HG03442 (cell line): Measurements from ENCODE around the gene WNT3.
"Not testable (repeated sequence)": the region's sequence is repeated elsewhere in the genome, so short reads cannot be mapped to it uniquely, and the experiment has no call there.

Experiments used
- ATAC-seq: cut with Tn5 transposase; IDR thresholded peaks from one replicate; pipeline ENCODE4 v1.9.1; 2021; ENCODE audit warnings: mild to moderate bottlenecking, moderate library complexity; ENCODE audit not compliant: unreplicated experiment

WNT3 gene

GRCh38 chr17:46815474-46816353 lies 2.8 kb downstream of the WNT3 start:
- no peak for ATAC-seq

GRCh38 chr17:46814446-46814845 lies 4.0 kb downstream of the WNT3 start:
- ATAC-seq, result no peak

GRCh38 chr17:46813920-46814319 lies 4.6 kb downstream of the WNT3 start:
- no peak for ATAC-seq

GRCh38 chr17:46812624-46813318 lies 5.7 kb downstream of the WNT3 start:
- no peak for ATAC-seq

GRCh38 chr17:46811978-46812583 lies 6.4 kb downstream of the WNT3 start:
- ATAC-seq, result no peak

GRCh38 chr17:46810837-46811236 lies 7.7 kb downstream of the WNT3 start:
- no peak for ATAC-seq

- ATAC-seq, result no peak
Measured at GRCh38 chr17:46809110-46809571, 9.4 kb downstream of the WNT3 start.

GRCh38 chr17:46805771-46806170 lies 12.7 kb downstream of the WNT3 start:
- no peak for ATAC-seq

- no peak for ATAC-seq
Measured at GRCh38 chr17:46803544-46803943, 14.9 kb downstream of the WNT3 start.

GRCh38 chr17:46802800-46803199 lies 15.7 kb downstream of the WNT3 start:
- ATAC-seq, result no peak

GRCh38 chr17:46800573-46800972 lies 17.9 kb downstream of the WNT3 start:
- no peak for ATAC-seq

GRCh38 chr17:46796956-46797530 lies 21.4 kb downstream of the WNT3 start:
- ATAC-seq, result no peak

- ATAC-seq, result no peak
Measured at GRCh38 chr17:46796524-46796923, 22.0 kb downstream of the WNT3 start.

- no peak for ATAC-seq
Measured at GRCh38 chr17:46796084-46796483, 22.4 kb downstream of the WNT3 start.

GRCh38 chr17:46795379-46795952 lies 23.0 kb downstream of the WNT3 start:
- ATAC-seq, result no peak

GRCh38 chr17:46794318-46794717 lies 24.2 kb downstream of the WNT3 start:
- ATAC-seq, result no peak

GRCh38 chr17:46793541-46793940 lies 25.0 kb downstream of the WNT3 start:
- no peak for ATAC-seq

GRCh38 chr17:46793023-46793422 lies 25.5 kb downstream of the WNT3 start:
- not testable (repeated sequence) for ATAC-seq

GRCh38 chr17:46792071-46792470 lies 26.4 kb downstream of the WNT3 start:
- no peak for ATAC-seq

GRCh38 chr17:46791531-46791930 lies 27.0 kb downstream of the WNT3 start:
- no peak for ATAC-seq

- no peak for ATAC-seq
Measured at GRCh38 chr17:46790216-46790615, 28.3 kb downstream of the WNT3 start.
